Ectodermal cell (in vitro differentiated cells): Measurements from ENCODE around the gene MEDAG.

Source experiments
- H3K27ac ChIP-seq: 2 replicates; pipeline ENCODE4 v1.7.0; 2013; ENCODE audit warnings: mild to moderate bottlenecking, low read depth, low read length; ENCODE audit not compliant: insufficient read depth, poor library complexity, severe bottlenecking
- H3K27me3 ChIP-seq: 2 replicates; pipeline ENCODE4 v1.7.0; 2013; ENCODE audit warnings: mild to moderate bottlenecking, low read length; ENCODE audit not compliant: insufficient read depth, control insufficient read depth, poor library complexity, severe bottlenecking
- H3K36me3 ChIP-seq: one replicate; pipeline ENCODE4 v1.7.0; 2013; ENCODE audit warnings: low read length; ENCODE audit not compliant: control insufficient read depth, insufficient read depth
- H3K4me1 ChIP-seq: one replicate; pipeline ENCODE4 v1.7.0; 2013; ENCODE audit warnings: low read length; ENCODE audit not compliant: control insufficient read depth, insufficient read depth
- H3K4me3 ChIP-seq: 2 replicates; pipeline ENCODE4 v1.7.0; 2013; ENCODE audit warnings: low read depth, low read length, control low read depth; ENCODE audit not compliant: insufficient read depth
- H3K9me3 ChIP-seq: 2 replicates; pipeline ENCODE4 v1.7.0; 2013; ENCODE audit warnings: mild to moderate bottlenecking, low read length, moderate library complexity; ENCODE audit not compliant: control insufficient read depth
- WGBS, 2 experiments: methylation state at CpG; one replicate each; pipeline ENCODE4 v1.1.7; 2013; ENCODE audit warnings: missing lambda C conversion rate in 2 of 2; 5-methylcytosine and 5-hydroxymethylcytosine counted together

The MEDAG gene

DNA sequence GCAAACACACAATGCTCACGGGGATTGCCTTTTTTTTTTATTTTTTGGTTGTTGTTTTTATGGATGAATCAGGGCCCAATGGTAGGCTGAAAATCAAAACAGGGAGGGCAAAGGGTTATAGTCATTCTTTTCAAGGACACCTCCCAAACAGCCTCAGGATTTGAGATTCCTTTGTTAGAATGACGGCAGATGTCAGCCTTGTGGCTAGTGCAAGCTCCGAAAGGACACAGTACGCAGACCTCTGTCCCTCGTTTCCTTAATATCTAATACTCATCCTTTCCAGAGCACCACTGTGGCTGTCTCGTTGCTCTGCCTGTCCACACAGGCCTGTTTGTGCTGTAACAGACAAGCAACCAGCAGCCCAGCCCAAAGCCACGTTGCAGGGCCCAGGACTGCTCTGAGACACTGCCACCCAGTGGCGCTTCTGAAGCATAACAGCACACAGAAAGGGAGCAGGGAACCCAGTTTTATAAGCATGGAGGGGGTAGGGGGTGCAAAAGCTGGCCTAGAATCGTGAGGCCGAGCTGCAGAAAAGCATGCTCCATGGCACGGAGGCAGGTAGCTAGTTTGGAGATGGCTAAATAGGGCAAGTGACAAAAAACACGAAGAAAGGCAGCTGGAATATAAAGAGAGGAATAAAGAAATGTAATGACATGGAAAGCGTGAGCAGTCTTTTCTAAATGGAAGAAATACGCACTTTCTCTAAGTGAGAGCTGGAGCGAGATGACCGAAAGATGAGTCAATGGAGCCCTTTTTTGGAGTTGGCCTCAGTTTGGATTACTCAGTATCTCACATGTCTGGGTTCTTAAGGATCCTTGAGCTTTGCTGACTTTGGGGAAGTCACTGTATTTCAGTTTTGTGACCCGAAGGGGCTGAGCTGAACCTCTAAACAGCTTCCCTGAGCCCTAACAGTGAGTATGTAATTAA is 40.7 kb upstream of the MEDAG start:
- peak overlapping the region; percentile 61 for H3K27ac ChIP-seq
- 36 to 38% methylated on average over 17 of the region's 17 CpGs for WGBS, 2 experiments
- peaks cover 20% of the 10 kb centered on the region for H3K27me3 ChIP-seq
- H3K9me3 ChIP-seq: no peaks in the 10 kb centered on the region
- peaks cover 33% of the 10 kb centered on the region for H3K4me1 ChIP-seq
- H3K36me3 ChIP-seq: no peaks in the 10 kb centered on the region
- no peak overlapping the region for H3K4me3 ChIP-seq

- no peak overlapping the region for H3K4me3 ChIP-seq
- no peaks in the 10 kb centered on the region for H3K36me3 ChIP-seq
- H3K9me3 ChIP-seq: no peaks in the 10 kb centered on the region
- H3K4me1 ChIP-seq: peaks cover 44% of the 10 kb centered on the region
- WGBS, 2 experiments: 89 to 96% methylated on average over 4 of the region's 4 CpGs
- no peak overlapping the region for H3K27ac ChIP-seq
- H3K27me3 ChIP-seq: peaks cover 20% of the 10 kb centered on the region
Observed at GRCh38 chr13:30866677-30867076, 39.4 kb upstream of the MEDAG start.

DNA sequence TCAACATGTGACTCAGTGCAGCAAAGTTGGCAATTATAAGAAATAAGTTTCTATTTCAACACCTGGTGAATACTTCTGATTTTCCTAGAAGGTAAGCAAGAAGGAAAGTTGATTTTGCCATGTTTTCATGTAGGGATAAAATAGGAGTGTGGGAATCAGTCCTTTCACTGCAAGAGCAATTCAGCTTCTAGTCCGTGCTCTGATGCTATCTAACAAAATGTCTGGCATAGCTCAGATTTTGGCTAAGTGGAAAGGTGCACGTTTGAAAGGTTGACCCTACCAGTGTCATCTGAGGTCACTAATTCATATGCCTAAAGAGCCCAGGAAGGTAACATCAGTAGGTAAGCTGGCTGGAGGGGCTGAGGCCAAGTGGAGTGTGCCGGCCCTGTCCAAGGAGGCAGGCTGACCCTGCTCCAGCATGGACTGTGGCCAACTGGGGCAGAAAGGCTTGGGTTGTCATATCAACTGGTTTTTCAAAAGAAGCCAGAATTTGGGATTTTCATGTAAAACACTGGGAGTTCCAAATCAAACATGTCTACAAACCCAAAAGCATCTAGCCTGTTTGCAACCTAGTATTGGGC is 38.9 kb upstream of the MEDAG start:
- WGBS, 2 experiments: 88 to 92% methylated on average over 3 of the region's 3 CpGs
- H3K27me3 ChIP-seq: peaks cover 19% of the 10 kb centered on the region
- H3K4me3 ChIP-seq: no peak overlapping the region
- peaks cover 48% of the 10 kb centered on the region for H3K4me1 ChIP-seq
- H3K9me3 ChIP-seq: no peaks in the 10 kb centered on the region
- no peak overlapping the region for H3K27ac ChIP-seq
- no peaks in the 10 kb centered on the region for H3K36me3 ChIP-seq

DNA sequence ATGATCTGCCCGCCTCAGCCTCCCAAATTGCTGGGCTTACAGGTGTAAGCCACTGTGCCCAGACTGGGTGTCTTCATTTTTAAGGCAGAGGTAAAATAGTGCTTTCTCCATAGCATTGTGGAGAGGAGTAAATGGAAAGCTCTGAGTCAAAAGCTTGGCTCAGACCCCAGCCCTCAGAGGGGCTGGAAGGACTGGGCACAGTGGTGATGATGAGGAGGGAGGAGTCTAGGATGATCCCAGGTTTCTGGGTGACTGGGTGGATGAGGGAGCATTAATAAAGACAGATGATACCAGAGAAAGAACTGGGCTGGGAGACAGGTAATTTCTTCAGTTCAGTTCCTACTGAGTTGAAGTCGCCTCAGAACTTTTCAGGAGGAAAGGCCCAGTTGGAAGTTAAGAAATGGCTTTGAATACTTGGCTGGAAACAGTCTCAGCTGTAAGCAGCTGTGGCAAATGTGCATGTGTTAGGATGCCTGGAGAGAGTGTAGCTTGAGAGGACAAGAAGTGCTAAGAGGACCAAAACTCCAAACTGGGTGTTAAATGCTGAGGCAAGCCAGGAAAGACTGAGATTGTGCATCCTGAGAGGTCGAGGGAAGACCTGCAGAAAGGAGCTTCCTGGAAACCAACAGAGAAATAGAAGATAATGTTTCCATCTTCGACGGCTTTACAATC is 37.1 kb upstream of the MEDAG start:
- Histone ChIP-seq H3K9me3 (no peaks in the 10 kb centered on the region), H3K36me3 (no peaks in the 10 kb centered on the region), H3K27me3 (peaks cover 2% of the 10 kb centered on the region), H3K4me1 (peaks cover 44% of the 10 kb centered on the region), H3K4me3 (no peak overlapping the region), H3K27ac (no peak overlapping the region)
- 92 to 94% methylated on average over 5 of the region's 5 CpGs for WGBS, 2 experiments

DNA sequence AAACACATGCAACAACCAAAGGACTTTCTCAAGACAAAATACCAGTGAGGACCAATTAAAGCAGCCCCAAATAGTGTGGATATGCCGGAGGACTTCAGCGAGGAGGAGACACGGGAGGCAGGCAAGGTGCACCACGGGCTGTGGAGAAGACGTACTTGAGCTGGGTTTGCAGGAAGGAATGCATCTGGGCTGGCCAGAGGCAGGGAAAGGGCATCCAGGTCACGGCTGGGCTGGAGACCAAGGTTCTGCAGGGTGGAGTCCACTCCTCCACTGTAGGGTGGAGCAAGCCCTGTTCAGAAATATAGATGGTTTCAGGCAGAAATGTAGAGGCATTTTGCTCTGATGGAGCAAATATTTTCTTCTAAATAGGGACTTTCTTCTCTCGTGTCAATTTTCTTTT is 36.6 kb upstream of the MEDAG start:
- 92% methylated on average over 7 of the region's 7 CpGs for WGBS, 2 experiments
- Histone ChIP-seq H3K4me3 (no peak overlapping the region), H3K27ac (no peak overlapping the region), H3K27me3 (no peaks in the 10 kb centered on the region), H3K9me3 (no peaks in the 10 kb centered on the region), H3K36me3 (no peaks in the 10 kb centered on the region), H3K4me1 (peaks cover 45% of the 10 kb centered on the region)

- H3K27me3 ChIP-seq: no peaks in the 10 kb centered on the region
- no peak overlapping the region for H3K27ac ChIP-seq
- WGBS, 2 experiments: 88 to 89% methylated on average over 9 of the region's 9 CpGs
- H3K4me3 ChIP-seq: no peak overlapping the region
- no peaks in the 10 kb centered on the region for H3K9me3 ChIP-seq
- H3K36me3 ChIP-seq: no peaks in the 10 kb centered on the region
- peaks cover 43% of the 10 kb centered on the region for H3K4me1 ChIP-seq
Observed at GRCh38 chr13:30870049-30870884, 35.8 kb upstream of the MEDAG start.

DNA sequence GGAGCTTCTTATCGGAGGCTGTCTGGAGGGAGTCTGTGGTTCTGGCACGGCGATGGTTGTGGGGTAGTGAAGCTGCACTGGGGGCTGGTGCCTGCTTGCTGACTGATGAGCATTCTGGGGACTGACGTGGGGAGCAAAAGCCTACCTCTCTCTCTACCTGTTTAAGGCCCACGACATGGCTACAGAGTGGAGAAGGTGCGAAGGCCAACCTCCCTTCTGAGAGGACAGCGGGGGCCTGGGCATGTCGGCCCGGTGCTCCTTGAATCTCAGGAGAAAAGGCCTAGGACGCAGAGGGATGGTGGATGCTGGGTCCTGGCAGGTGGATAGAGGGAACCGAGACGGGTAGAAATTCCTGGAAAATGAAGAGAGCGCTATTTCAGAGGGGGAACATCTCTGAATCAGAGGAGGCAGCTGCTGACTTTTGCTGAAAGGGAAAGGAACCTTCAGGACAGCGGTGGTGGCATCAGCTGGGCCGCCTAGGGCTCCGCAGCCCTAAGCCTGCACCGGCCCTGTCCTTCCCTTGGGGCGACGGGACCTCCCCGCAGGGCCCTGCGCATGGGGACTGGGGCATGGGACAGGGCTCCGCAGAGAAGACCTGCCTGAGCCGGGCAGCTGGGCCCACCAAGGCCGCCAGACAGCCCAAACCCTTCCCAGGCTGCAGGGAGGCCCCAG is 35.0 kb upstream of the MEDAG start:
- 89 to 90% methylated on average over 24 of the region's 24 CpGs for WGBS, 2 experiments
- no peak overlapping the region for H3K27ac ChIP-seq

GRCh38 chr13:30871588-30872275 is 34.3 kb upstream of the MEDAG start:
- no peak overlapping the region for H3K4me3 ChIP-seq
- peaks cover 43% of the 10 kb centered on the region for H3K4me1 ChIP-seq
- no peaks in the 10 kb centered on the region for H3K36me3 ChIP-seq
- H3K27ac ChIP-seq: no peak overlapping the region
- H3K9me3 ChIP-seq: no peaks in the 10 kb centered on the region
- H3K27me3 ChIP-seq: no peaks in the 10 kb centered on the region
- WGBS, 2 experiments: 85% methylated on average over 17 of the region's 17 CpGs

More for the DNA sequence above, 35.0 kb upstream of the MEDAG start:
- no peaks in the 10 kb centered on the region for H3K9me3 ChIP-seq
- H3K4me1 ChIP-seq: peaks cover 43% of the 10 kb centered on the region
- no peaks in the 10 kb centered on the region for H3K36me3 ChIP-seq
- no peaks in the 10 kb centered on the region for H3K27me3 ChIP-seq
- no peak overlapping the region for H3K4me3 ChIP-seq

GRCh38 chr13:30872276-30872594 is 33.8 kb upstream of the MEDAG start:
- peak overlapping the region; percentile 89 for H3K27ac ChIP-seq
- no peak overlapping the region for H3K4me3 ChIP-seq
- peaks cover 43% of the 10 kb centered on the region for H3K4me1 ChIP-seq
- H3K9me3 ChIP-seq: no peaks in the 10 kb centered on the region
- H3K36me3 ChIP-seq: no peaks in the 10 kb centered on the region
- H3K27me3 ChIP-seq: no peaks in the 10 kb centered on the region
- 85% methylated on average over 7 of the region's 7 CpGs for WGBS, 2 experiments
